HEK293 (cell line): Measurements from ENCODE around the gene RHBDL3.

Experiments used
- CTCF ChIA-PET: fragments of 350-600 bp; formaldehyde crosslinking; extraction: SDS; loops from one replicate; lab custom pipeline; 2021; ENCODE audit warnings: antibody characterized with exemption; lab: Yijun Ruan, JAX
- POLR2A ChIA-PET: fragments of 300-600 bp; formaldehyde crosslinking; extraction: SDS; loops from one replicate; lab custom pipeline; 2020; ENCODE audit warnings: antibody characterized with exemption, inconsistent platforms; lab: Yijun Ruan, JAX
- H3K27ac ChIP-seq: fragments of 200-500 bp; sonication (Bioruptor generic); 2 replicates; pipeline ENCODE4 v1.5.1; 2014; ENCODE audit warnings: low read depth, low read length, control low read depth, inconsistent platforms; ENCODE audit errors: extremely low read depth
- H3K36me3 ChIP-seq, 2 experiments: fragments of 200-500 bp in 1 of 2; sonication (Bioruptor generic) in 1 of 2; 1 replicate in 1 of 2; 2 replicates in 1 of 2; pipeline ENCODE4 v1.5.1; 2014 to 2017; ENCODE audit warnings: inconsistent platforms in 2 of 2, low read length in 2 of 2; ENCODE audit not compliant: control insufficient read depth in 2 of 2, insufficient read depth in 1 of 2
- H3K4me1 ChIP-seq: fragments of 200-500 bp; sonication (Bioruptor generic); 2 replicates; pipeline ENCODE4 v1.5.1; 2014; ENCODE audit warnings: mild to moderate bottlenecking, low read length, inconsistent platforms; ENCODE audit not compliant: control insufficient read depth, insufficient read depth
- H3K4me3 ChIP-seq: 2 replicates; pipeline ENCODE4 v1.5.1; 2011; ENCODE audit warnings: low read depth, mild to moderate bottlenecking, control low read depth, low read length, moderate library complexity
- H3K9me3 ChIP-seq: fragments of 200-500 bp; sonication (Bioruptor generic); 2 replicates; pipeline ENCODE4 v1.5.1; 2014; ENCODE audit warnings: low read depth, low read length, inconsistent platforms; ENCODE audit not compliant: control insufficient read depth, insufficient read depth
- FEZF1 ChIP-seq: fragments of 450-650 bp; formaldehyde crosslinking; IDR thresholded peaks from 2 replicates; pipeline ENCODE4 v1.5.1; 2016; ENCODE audit warnings: missing biosample characterization, missing genetic modification characterization
- KLF8 ChIP-seq: fragments of 450-650 bp; formaldehyde crosslinking; IDR thresholded peaks from 2 replicates; pipeline ENCODE4 v1.5.1; 2016; ENCODE audit warnings: missing biosample characterization, missing genetic modification characterization
- SP7 ChIP-seq: fragments of 450-650 bp; formaldehyde crosslinking; IDR thresholded peaks from 2 replicates; pipeline ENCODE4 v1.5.1; 2016; ENCODE audit warnings: missing biosample characterization, missing genetic modification characterization
- TCF7L2 ChIP-seq: IDR thresholded peaks from 2 replicates; pipeline ENCODE4 v1.6.1; 2011; ENCODE audit warnings: low read depth, mild to moderate bottlenecking, inconsistent platforms, low read length, moderate library complexity, borderline replicate concordance
- YY1 ChIP-seq: fragments of 450-650 bp; formaldehyde crosslinking; IDR thresholded peaks from 2 replicates; pipeline ENCODE4 v1.5.1; 2018; ENCODE audit warnings: missing biosample characterization, missing genetic modification characterization
- YY2 ChIP-seq: fragments of 450-650 bp; formaldehyde crosslinking; IDR thresholded peaks from 2 replicates; pipeline ENCODE4 v1.5.1; 2016; ENCODE audit warnings: missing biosample characterization, missing genetic modification characterization
- ZBTB1 ChIP-seq: fragments of 450-650 bp; formaldehyde crosslinking; IDR thresholded peaks from 2 replicates; pipeline ENCODE4 v1.5.1; 2016; ENCODE audit warnings: missing biosample characterization, missing genetic modification characterization
- ZBTB48 ChIP-seq: fragments of 450-650 bp; formaldehyde crosslinking; IDR thresholded peaks from 2 replicates; pipeline ENCODE4 v1.5.1; 2016; ENCODE audit warnings: missing biosample characterization, missing genetic modification characterization
- ZBTB8A ChIP-seq: fragments of 450-650 bp; formaldehyde crosslinking; IDR thresholded peaks from 2 replicates; pipeline ENCODE4 v1.5.1; 2016; ENCODE audit warnings: missing biosample characterization, missing genetic modification characterization
- ZFP37 ChIP-seq: fragments of 450-650 bp; formaldehyde crosslinking; IDR thresholded peaks from 2 replicates; pipeline ENCODE4 v1.5.1; 2016; ENCODE audit warnings: missing biosample characterization, missing genetic modification characterization
- ZIC2 ChIP-seq: fragments of 450-650 bp; formaldehyde crosslinking; IDR thresholded peaks from 2 replicates; pipeline ENCODE4 v1.5.1; 2016; ENCODE audit warnings: missing biosample characterization, missing genetic modification characterization
- ZNF133 ChIP-seq: fragments of 450-650 bp; formaldehyde crosslinking; IDR thresholded peaks from 2 replicates; pipeline ENCODE4 v1.5.1; 2016; ENCODE audit warnings: missing biosample characterization, missing genetic modification characterization
- ZNF157 ChIP-seq: fragments of 450-650 bp; formaldehyde crosslinking; IDR thresholded peaks from 2 replicates; pipeline ENCODE4 v1.5.1; 2016; ENCODE audit warnings: missing biosample characterization, missing genetic modification characterization
- ZNF16 ChIP-seq: fragments of 450-650 bp; formaldehyde crosslinking; IDR thresholded peaks from 2 replicates; pipeline ENCODE4 v1.5.1; 2016; ENCODE audit warnings: low read depth, missing biosample characterization, missing genetic modification characterization
- ZNF23 ChIP-seq: fragments of 450-650 bp; formaldehyde crosslinking; IDR thresholded peaks from 2 replicates; pipeline ENCODE4 v1.5.1; 2016; ENCODE audit warnings: missing biosample characterization, missing genetic modification characterization, borderline replicate concordance
- ZNF266 ChIP-seq: fragments of 450-650 bp; formaldehyde crosslinking; IDR thresholded peaks from 2 replicates; pipeline ENCODE4 v1.5.1; 2016; ENCODE audit warnings: missing biosample characterization, missing genetic modification characterization, low read depth
- ZNF394 ChIP-seq: fragments of 450-650 bp; formaldehyde crosslinking; IDR thresholded peaks from 2 replicates; pipeline ENCODE4 v1.5.1; 2016; ENCODE audit warnings: missing biosample characterization, missing genetic modification characterization, mild to moderate bottlenecking, moderate library complexity, borderline replicate concordance
- ZNF416 ChIP-seq: fragments of 450-650 bp; formaldehyde crosslinking; IDR thresholded peaks from 2 replicates; pipeline ENCODE4 v1.5.1; 2016; ENCODE audit warnings: missing biosample characterization, missing genetic modification characterization
- ZNF423 ChIP-seq: fragments of 450-650 bp; formaldehyde crosslinking; IDR thresholded peaks from 2 replicates; pipeline ENCODE4 v1.5.1; 2016; ENCODE audit warnings: missing biosample characterization, missing genetic modification characterization
- ZNF449 ChIP-seq: fragments of 450-650 bp; formaldehyde crosslinking; IDR thresholded peaks from 2 replicates; pipeline ENCODE4 v1.5.1; 2017; ENCODE audit warnings: missing biosample characterization, mild to moderate bottlenecking, missing genetic modification characterization, moderate library complexity
- ZNF501 ChIP-seq: fragments of 450-650 bp; formaldehyde crosslinking; IDR thresholded peaks from 2 replicates; pipeline ENCODE4 v1.5.1; 2016; ENCODE audit warnings: missing biosample characterization, missing genetic modification characterization
- ZNF510 ChIP-seq: fragments of 450-650 bp; formaldehyde crosslinking; IDR thresholded peaks from 2 replicates; pipeline ENCODE4 v1.5.1; 2018; ENCODE audit warnings: mild to moderate bottlenecking, missing genetic modification characterization, missing biosample characterization; ENCODE audit not compliant: insufficient replicate concordance
- ZNF514 ChIP-seq: fragments of 450-650 bp; formaldehyde crosslinking; IDR thresholded peaks from 2 replicates; pipeline ENCODE4 v1.5.1; 2016; ENCODE audit warnings: missing biosample characterization, missing genetic modification characterization
- ZNF585B ChIP-seq: fragments of 450-650 bp; formaldehyde crosslinking; IDR thresholded peaks from 2 replicates; pipeline ENCODE4 v1.5.1; 2016; ENCODE audit warnings: missing biosample characterization, missing genetic modification characterization
- ZNF654 ChIP-seq: fragments of 450-650 bp; formaldehyde crosslinking; IDR thresholded peaks from 2 replicates; pipeline ENCODE4 v1.5.1; 2016; ENCODE audit warnings: low read depth, missing biosample characterization, missing genetic modification characterization
- ZNF658 ChIP-seq: fragments of 450-650 bp; formaldehyde crosslinking; IDR thresholded peaks from 2 replicates; pipeline ENCODE4; 2016; ENCODE audit warnings: missing biosample characterization, missing genetic modification characterization
- ZNF660 ChIP-seq: fragments of 450-650 bp; IDR thresholded peaks from 2 replicates; pipeline ENCODE4 v1.5.1; 2018; ENCODE audit warnings: missing biosample characterization, mild to moderate bottlenecking, missing genetic modification characterization
- ZNF664 ChIP-seq: fragments of 450-650 bp; formaldehyde crosslinking; IDR thresholded peaks from 2 replicates; pipeline ENCODE4 v1.5.1; 2016; ENCODE audit warnings: missing biosample characterization, missing genetic modification characterization
- ZNF768 ChIP-seq: fragments of 450-650 bp; formaldehyde crosslinking; IDR thresholded peaks from 2 replicates; pipeline ENCODE4 v1.5.1; 2018; ENCODE audit warnings: missing biosample characterization, mild to moderate bottlenecking, missing genetic modification characterization
- ZNF792 ChIP-seq: fragments of 450-650 bp; formaldehyde crosslinking; IDR thresholded peaks from 2 replicates; pipeline ENCODE4 v1.5.1; 2016; ENCODE audit warnings: missing biosample characterization, missing genetic modification characterization
- ZNF837 ChIP-seq: fragments of 450-650 bp; formaldehyde crosslinking; IDR thresholded peaks from 2 replicates; pipeline ENCODE4 v1.5.1; 2016; ENCODE audit warnings: missing biosample characterization, missing genetic modification characterization
- ZSCAN30 ChIP-seq: fragments of 450-650 bp; IDR thresholded peaks from 2 replicates; pipeline ENCODE4 v1.5.1; 2018; ENCODE audit warnings: missing biosample characterization, mild to moderate bottlenecking, missing genetic modification characterization, moderate library complexity
- TF ChIP-seq, protein P1 (sequence below): fragments of 450-650 bp; formaldehyde crosslinking; IDR thresholded peaks from 2 replicates; pipeline ENCODE4 v1.5.1; 2016; ENCODE audit warnings: missing biosample characterization, missing genetic modification characterization
- TF ChIP-seq, protein P2 (sequence below): fragments of 450-650 bp; formaldehyde crosslinking; IDR thresholded peaks from 2 replicates; pipeline ENCODE4 v1.5.1; 2016; ENCODE audit warnings: missing biosample characterization, missing genetic modification characterization

RHBDL3 gene

DNA sequence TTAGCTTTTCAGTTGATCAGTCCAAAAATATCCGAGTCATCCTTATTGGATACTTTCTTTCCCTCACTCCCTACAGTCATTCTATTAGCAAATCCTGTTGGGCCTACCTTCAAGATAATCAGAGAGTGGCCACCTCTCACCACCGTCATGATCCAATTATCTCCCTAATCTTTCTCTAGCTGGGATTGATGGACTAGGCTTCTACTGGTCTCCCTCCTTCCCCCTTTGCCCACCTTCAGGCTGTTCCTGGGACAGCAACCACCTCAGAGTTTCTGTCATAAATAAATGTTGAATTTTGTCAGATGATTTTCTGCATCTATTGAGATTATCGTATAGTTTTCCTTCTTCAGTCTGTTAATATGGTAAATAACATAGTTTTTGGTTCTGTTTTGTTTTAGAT, 16.2 kb upstream of the RHBDL3 start:
- Histone ChIP-seq H3K4me3 (no peak overlapping the region), H3K36me3 (no peaks in the 10 kb centered on the region), H3K27ac (no peak overlapping the region), H3K9me3 (no peaks in the 10 kb centered on the region), H3K4me1 (no peaks in the 10 kb centered on the region)
- CTCF ChIA-PET = interaction anchor here (1.8 to 6.9 kb wide), 2 partner anchors 15 to 68 kb away, joined by 4 to 95 read pairs; no protein-coding TSS in a partner anchor
- no peak for TF ChIP-seq ZNF514 (tag by site-specific recombination)
- TF ChIP-seq ZBTB48 = no peak
- TF ChIP-seq ZNF416 = no peak
- TF ChIP-seq ZNF133 = no peak
- TF ChIP-seq ZBTB1 (tag by site-specific recombination) = no peak
- no peak for TF ChIP-seq ZNF23 (tag by site-specific recombination)
- TF ChIP-seq KLF8 (tag by site-specific recombination) = no peak
- TF ChIP-seq YY1 = no peak
- TF ChIP-seq ZNF654 (tag by site-specific recombination) = no peak
- TF ChIP-seq ZNF501 = no peak
- TF ChIP-seq, protein P1, sequence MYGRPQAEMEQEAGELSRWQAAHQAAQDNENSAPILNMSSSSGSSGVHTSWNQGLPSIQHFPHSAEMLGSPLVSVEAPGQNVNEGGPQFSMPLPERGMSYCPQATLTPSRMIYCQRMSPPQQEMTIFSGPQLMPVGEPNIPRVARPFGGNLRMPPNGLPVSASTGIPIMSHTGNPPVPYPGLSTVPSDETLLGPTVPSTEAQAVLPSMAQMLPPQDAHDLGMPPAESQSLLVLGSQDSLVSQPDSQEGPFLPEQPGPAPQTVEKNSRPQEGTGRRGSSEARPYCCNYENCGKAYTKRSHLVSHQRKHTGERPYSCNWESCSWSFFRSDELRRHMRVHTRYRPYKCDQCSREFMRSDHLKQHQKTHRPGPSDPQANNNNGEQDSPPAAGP (tag by site-specific recombination) = no peak
- TF ChIP-seq ZNF837 = no peak
- TF ChIP-seq YY2 (tag by site-specific recombination) = no peak
- TF ChIP-seq TCF7L2 = no peak
- no peak for TF ChIP-seq ZNF510 (tag by site-specific recombination)
- TF ChIP-seq ZNF266 (tag by site-specific recombination) = no peak
- POLR2A ChIA-PET = no interaction called here

DNA sequence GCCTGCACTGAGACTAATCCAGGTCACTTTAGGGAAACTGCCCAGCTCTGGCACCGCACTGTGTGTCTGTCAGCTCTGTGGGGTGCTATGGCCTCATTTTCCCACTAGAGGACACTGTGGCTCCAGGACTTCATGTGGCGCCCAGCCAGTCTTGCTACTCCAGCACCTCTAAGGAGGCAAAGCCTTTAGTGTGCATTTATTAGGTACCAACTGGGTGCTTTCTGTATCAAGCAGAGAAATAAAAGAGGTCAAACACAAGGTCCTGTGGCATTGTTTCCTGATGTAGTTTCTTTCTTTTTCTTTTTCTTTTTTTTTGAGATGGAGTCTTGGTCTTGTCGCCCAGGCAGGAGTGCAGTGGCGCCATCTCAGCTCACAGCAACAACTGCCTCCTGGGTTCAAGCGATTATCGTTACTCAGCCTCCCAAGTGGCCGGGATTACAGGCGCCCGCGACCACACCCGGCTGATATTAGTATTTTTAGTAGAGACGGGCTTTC, 12.5 kb upstream of the RHBDL3 start:
- CTCF ChIA-PET = interaction anchor here (0.5 to 6.9 kb wide), 38 partner anchors 8 to 406 kb away, joined by 3 to 95 read pairs (median 4); no protein-coding TSS in a partner anchor
- Histone ChIP-seq H3K4me3 (no peak overlapping the region), H3K36me3 (no peaks in the 10 kb centered on the region), H3K9me3 (no peaks in the 10 kb centered on the region), H3K4me1 (no peaks in the 10 kb centered on the region), H3K27ac (no peak overlapping the region)
- POLR2A ChIA-PET = interaction anchor here (0.6 to 1.3 kb wide), 2 partner anchors 67 to 191 kb away, joined by 4 read pairs; partner anchors contain the start of gene PSMD11
- TF ChIP-seq ZNF449 (tag by site-specific recombination) (peak; percentile 55; the same call in 1 of the 2 replicates), ZNF654 (tag by site-specific recombination) (peak; percentile 99), ZNF768 (tag by site-specific recombination) (no peak), ZFP37 (tag by site-specific recombination) (no peak), ZBTB8A (tag by site-specific recombination) (peak; percentile 85), ZNF423 (no peak), ZNF664 (tag by site-specific recombination) (peak; percentile 95), ZNF157 (tag by site-specific recombination) (no peak), SP7 (tag by site-specific recombination) (peak; percentile 40; the same call in 1 of the 2 replicates), ZNF658 (tag by site-specific recombination) (no peak), ZNF16 (tag by site-specific recombination) (no peak), ZSCAN30 (tag by site-specific recombination) (peak; percentile 92), ZNF510 (tag by site-specific recombination) (no peak), ZNF792 (tag by site-specific recombination) (peak; percentile 99), ZNF416 (no peak), ZNF837 (no peak), ZNF394 (tag by site-specific recombination) (peak; percentile 91), ZBTB48 (no peak), ZNF585B (tag by site-specific recombination) (no peak), ZNF266 (tag by site-specific recombination) (no peak), FEZF1 (tag by site-specific recombination) (no peak), ZIC2 (tag by site-specific recombination) (0 out of 2 replicates have a peak, but pooled peaks have one; percentile 10), ZNF660 (tag by site-specific recombination) (no peak)
- TF ChIP-seq, protein P2, sequence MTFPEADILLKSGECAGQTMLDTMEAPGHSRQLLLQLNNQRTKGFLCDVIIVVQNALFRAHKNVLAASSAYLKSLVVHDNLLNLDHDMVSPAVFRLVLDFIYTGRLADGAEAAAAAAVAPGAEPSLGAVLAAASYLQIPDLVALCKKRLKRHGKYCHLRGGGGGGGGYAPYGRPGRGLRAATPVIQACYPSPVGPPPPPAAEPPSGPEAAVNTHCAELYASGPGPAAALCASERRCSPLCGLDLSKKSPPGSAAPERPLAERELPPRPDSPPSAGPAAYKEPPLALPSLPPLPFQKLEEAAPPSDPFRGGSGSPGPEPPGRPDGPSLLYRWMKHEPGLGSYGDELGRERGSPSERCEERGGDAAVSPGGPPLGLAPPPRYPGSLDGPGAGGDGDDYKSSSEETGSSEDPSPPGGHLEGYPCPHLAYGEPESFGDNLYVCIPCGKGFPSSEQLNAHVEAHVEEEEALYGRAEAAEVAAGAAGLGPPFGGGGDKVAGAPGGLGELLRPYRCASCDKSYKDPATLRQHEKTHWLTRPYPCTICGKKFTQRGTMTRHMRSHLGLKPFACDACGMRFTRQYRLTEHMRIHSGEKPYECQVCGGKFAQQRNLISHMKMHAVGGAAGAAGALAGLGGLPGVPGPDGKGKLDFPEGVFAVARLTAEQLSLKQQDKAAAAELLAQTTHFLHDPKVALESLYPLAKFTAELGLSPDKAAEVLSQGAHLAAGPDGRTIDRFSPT = no peak
